ENCODE measurements around the gene SETD5. TPM values are rescaled to one million over a fixed set of nuclear protein-coding genes. Genes with fewer than 3 reads are reported as not detected.
"Not testable (repeated sequence)": the region's sequence is repeated elsewhere in the genome, so short reads cannot be mapped to it uniquely, and the experiment has no call there.

Gene SETD5
- total RNA-seq, 1 donor from 2014 or later = 192 TPM

- Mint-ChIP-seq H3K4me3 (no peak overlapping the region), H3K27ac (no peak overlapping the region), H3K36me3 (peaks cover 56% of the 10 kb centered on the region), H3K27me3 (no peaks in the 10 kb centered on the region), H3K9me3 (no peaks in the 10 kb centered on the region), H3K4me1 (ENCODE audit: unreplicated experiment) (no peaks in the 10 kb centered on the region)
- TF ChIP-seq CTCF (conservative IDR thresholded peaks at IDR 0.05) = no peak
- no peak for DNase-seq (ENCODE audit: extremely low spot score, unreplicated experiment)
These were observed 76.2 kb downstream of the SETD5 start for GRCh38 chr3:9473496-9474065.

- DNase-seq (ENCODE audit: extremely low spot score, unreplicated experiment) = no peak
- Mint-ChIP-seq H3K36me3 (peaks cover 59% of the 10 kb centered on the region), H3K4me1 (ENCODE audit: unreplicated experiment) (no peaks in the 10 kb centered on the region), H3K9me3 (no peaks in the 10 kb centered on the region), H3K27ac (no peak overlapping the region), H3K27me3 (no peaks in the 10 kb centered on the region), H3K4me3 (no peak overlapping the region)
- TF ChIP-seq CTCF (conservative IDR thresholded peaks at IDR 0.05) = no peak
These were observed 77.1 kb downstream of the SETD5 start for GRCh38 chr3:9474482-9474881.

DNA sequence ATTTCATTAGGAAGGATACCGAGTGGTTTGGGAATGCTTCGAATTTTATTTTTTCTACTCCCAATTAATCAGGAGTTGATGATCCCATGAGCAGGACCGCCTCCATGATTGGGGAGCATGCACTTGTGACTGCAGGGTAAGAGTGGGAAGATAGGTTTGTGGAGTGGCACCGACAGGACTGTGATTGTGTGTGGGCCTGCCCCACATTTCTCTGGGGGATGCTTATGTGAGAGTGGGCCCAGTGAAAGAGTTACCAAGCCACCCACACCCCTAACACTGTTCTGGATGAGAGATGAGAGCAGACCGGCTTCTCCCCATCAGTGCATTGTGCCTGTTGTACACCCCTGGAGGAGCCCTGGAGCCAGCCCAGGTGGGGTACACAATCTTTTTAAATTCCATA lies 79.5 kb downstream of the SETD5 start:
- DNase-seq (ENCODE audit: extremely low spot score, unreplicated experiment) = no peak
- no peaks in the 10 kb centered on the region for H3K9me3 Mint-ChIP-seq
- no peaks in the 10 kb centered on the region for H3K27me3 Mint-ChIP-seq
- no peak overlapping the region for H3K4me3 Mint-ChIP-seq
- H3K27ac Mint-ChIP-seq = no peak overlapping the region
- H3K4me1 Mint-ChIP-seq (ENCODE audit: unreplicated experiment) = no peaks in the 10 kb centered on the region
- TF ChIP-seq CTCF (conservative IDR thresholded peaks at IDR 0.05) = no peak
- H3K36me3 Mint-ChIP-seq = peaks cover 55% of the 10 kb centered on the region

DNA sequence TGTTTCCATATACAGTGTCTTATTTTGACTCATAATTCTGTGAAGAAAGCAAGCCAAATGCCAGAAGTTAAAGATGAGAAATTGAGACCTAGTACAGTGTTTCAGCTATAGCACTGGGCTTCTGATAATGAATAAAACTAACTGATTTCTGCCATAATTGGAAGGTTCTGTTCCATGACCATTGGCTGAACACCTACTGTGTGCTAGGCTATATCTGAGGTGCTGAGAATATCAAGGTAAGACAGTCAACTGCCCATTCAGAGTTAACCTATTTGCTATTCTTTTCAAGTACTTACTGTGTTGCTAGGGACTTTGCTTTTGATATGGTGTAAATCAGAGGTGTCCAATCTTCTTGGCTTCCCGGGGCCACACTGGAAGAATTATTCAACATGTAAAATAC lies 82.8 kb downstream of the SETD5 start:
- TF ChIP-seq CTCF (conservative IDR thresholded peaks at IDR 0.05) = no peak
- no peaks in the 10 kb centered on the region for H3K9me3 Mint-ChIP-seq
- peaks cover 41% of the 10 kb centered on the region for H3K36me3 Mint-ChIP-seq
- H3K4me3 Mint-ChIP-seq = no peak overlapping the region
- no peak overlapping the region for H3K27ac Mint-ChIP-seq
- no peaks in the 10 kb centered on the region for H3K4me1 Mint-ChIP-seq (ENCODE audit: unreplicated experiment)
- DNase-seq (ENCODE audit: extremely low spot score, unreplicated experiment) = no peak
- no peaks in the 10 kb centered on the region for H3K27me3 Mint-ChIP-seq

GRCh38 chr3:9485248-9485647 lies 87.8 kb downstream of the SETD5 start:
- DNase-seq (ENCODE audit: extremely low spot score, unreplicated experiment) = no peak
- Mint-ChIP-seq H3K4me3 (no peak overlapping the region), H3K27ac (no peak overlapping the region), H3K9me3 (no peaks in the 10 kb centered on the region), H3K36me3 (peaks cover 24% of the 10 kb centered on the region), H3K4me1 (ENCODE audit: unreplicated experiment) (no peaks in the 10 kb centered on the region), H3K27me3 (no peaks in the 10 kb centered on the region)
- TF ChIP-seq CTCF (conservative IDR thresholded peaks at IDR 0.05) = no peak

- peaks cover 8% of the 10 kb centered on the region for H3K36me3 Mint-ChIP-seq
- H3K27me3 Mint-ChIP-seq = no peaks in the 10 kb centered on the region
- no peak overlapping the region for H3K27ac Mint-ChIP-seq
- H3K9me3 Mint-ChIP-seq = no peaks in the 10 kb centered on the region
- no peak for DNase-seq (ENCODE audit: extremely low spot score, unreplicated experiment)
- H3K4me1 Mint-ChIP-seq (ENCODE audit: unreplicated experiment) = peaks cover 6% of the 10 kb centered on the region
- TF ChIP-seq CTCF (conservative IDR thresholded peaks at IDR 0.05) = no peak
- H3K4me3 Mint-ChIP-seq = no peak overlapping the region
These were observed 94.1 kb downstream of the SETD5 start for GRCh38 chr3:9491506-9491905.

DNA sequence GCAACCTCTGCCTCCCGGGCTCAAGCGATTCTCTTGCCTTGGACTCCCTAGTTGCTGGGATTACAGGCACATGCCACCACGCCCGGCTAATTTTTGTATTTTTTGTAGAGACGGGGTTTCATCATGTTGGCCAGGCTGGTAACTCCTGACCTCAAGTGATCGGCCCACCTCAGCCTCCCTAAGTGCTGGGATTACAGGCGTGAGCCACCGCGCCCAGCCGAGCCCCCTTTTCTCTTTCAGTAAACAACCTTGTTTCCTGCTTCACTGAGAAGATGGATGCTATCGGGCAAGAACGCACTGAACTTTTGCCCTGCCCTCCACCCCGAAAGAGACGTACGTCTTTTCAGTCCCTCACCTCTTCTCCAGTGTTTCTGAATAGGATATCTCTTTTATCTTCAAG lies 96.6 kb downstream of the SETD5 start:
- H3K4me1 Mint-ChIP-seq (ENCODE audit: unreplicated experiment); DNase-seq (ENCODE audit: extremely low spot score, unreplicated experiment); H3K4me3 Mint-ChIP-seq; H3K9me3 Mint-ChIP-seq; H3K36me3 Mint-ChIP-seq; H3K27ac Mint-ChIP-seq: not testable (repeated sequence)
- peaks cover 19% of the 10 kb centered on the region for H3K27me3 Mint-ChIP-seq
